ENCODE results near the gene TMEM164.
A peak's percentile ranks its signal among the peaks of the same experiment; 100 is the strongest.

TMEM164 gene

GRCh38 chrX:110020536-110020935, 17.6 kb downstream of the TMEM164 start:
- Mint-ChIP-seq H3K9me3 (no peaks in the 10 kb centered on the region), H3K27ac (no peak overlapping the region), H3K4me1 (peaks cover under 1% of the 10 kb centered on the region), H3K27me3 (no peaks in the 10 kb centered on the region), H3K4me3 (no peak overlapping the region)
- ATAC-seq = no peak
- no peak for DNase-seq

GRCh38 chrX:110021258-110022022, 18.5 kb downstream of the TMEM164 start:
- Mint-ChIP-seq H3K4me3 (no peak overlapping the region), H3K27ac (no peak overlapping the region), H3K9me3 (no peaks in the 10 kb centered on the region), H3K27me3 (no peaks in the 10 kb centered on the region), H3K4me1 (peaks cover 5% of the 10 kb centered on the region)
- ATAC-seq (no peak), DNase-seq (no peak)

- no peaks in the 10 kb centered on the region for H3K27me3 Mint-ChIP-seq
- no peak overlapping the region for H3K27ac Mint-ChIP-seq
- H3K4me1 Mint-ChIP-seq = peaks cover 5% of the 10 kb centered on the region
- no peak for ATAC-seq
- no peak overlapping the region for H3K4me3 Mint-ChIP-seq
- no peak for DNase-seq
- no peaks in the 10 kb centered on the region for H3K9me3 Mint-ChIP-seq
Observed at GRCh38 chrX:110022599-110023448, 19.9 kb downstream of the TMEM164 start.

- no peak for ATAC-seq
- Mint-ChIP-seq H3K27me3 (no peaks in the 10 kb centered on the region), H3K4me1 (peaks cover 11% of the 10 kb centered on the region), H3K27ac (no peak overlapping the region), H3K9me3 (no peaks in the 10 kb centered on the region), H3K4me3 (no peak overlapping the region)
- no peak for DNase-seq
Observed at GRCh38 chrX:110025395-110025794, 22.5 kb downstream of the TMEM164 start.

GRCh38 chrX:110026099-110026844, 23.4 kb downstream of the TMEM164 start:
- H3K9me3 Mint-ChIP-seq = no peaks in the 10 kb centered on the region
- no peak overlapping the region for H3K4me3 Mint-ChIP-seq
- H3K27me3 Mint-ChIP-seq = no peaks in the 10 kb centered on the region
- ATAC-seq = no peak
- no peak overlapping the region for H3K27ac Mint-ChIP-seq
- peaks cover 11% of the 10 kb centered on the region for H3K4me1 Mint-ChIP-seq
- DNase-seq = no peak

DNA sequence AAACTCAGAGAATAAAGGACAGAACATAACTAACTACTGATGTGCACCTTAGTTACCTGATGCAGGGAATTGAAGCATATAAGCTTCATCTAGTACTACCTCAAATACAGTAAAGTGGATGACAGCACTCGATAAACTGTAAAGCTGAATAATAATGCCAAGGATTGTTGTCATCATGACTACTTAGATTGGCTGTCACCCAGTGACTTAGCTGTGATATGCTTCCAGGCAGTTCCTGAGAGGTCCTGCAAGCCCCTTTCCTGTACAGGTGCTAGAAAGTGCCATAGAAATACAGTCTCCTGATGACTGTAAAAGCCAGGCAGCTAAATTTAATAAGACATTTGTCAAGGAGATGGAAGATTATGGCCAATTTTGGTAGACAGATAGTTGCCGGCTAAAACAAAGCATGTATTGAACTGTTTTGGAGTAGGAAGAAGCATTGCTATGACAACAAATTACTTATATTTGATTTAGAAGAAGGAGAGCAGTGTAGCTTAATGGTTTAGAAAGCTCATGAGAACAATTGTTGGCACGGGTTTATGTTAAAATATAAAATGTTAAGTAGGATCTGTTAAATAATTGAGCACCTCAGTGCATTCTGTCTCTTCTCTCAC, 29.7 kb downstream of the TMEM164 start:
- Mint-ChIP-seq H3K27me3 (no peaks in the 10 kb centered on the region), H3K27ac (no peak overlapping the region), H3K4me3 (no peak overlapping the region), H3K4me1 (peaks cover 17% of the 10 kb centered on the region), H3K9me3 (no peaks in the 10 kb centered on the region)
- ATAC-seq (no peak), DNase-seq (no peak)

GRCh38 chrX:110034036-110034435, 31.1 kb downstream of the TMEM164 start:
- DNase-seq (no peak), ATAC-seq (no peak)
- Mint-ChIP-seq H3K4me1 (peaks cover 16% of the 10 kb centered on the region), H3K27me3 (no peaks in the 10 kb centered on the region), H3K9me3 (no peaks in the 10 kb centered on the region), H3K4me3 (no peak overlapping the region), H3K27ac (no peak overlapping the region)

DNA sequence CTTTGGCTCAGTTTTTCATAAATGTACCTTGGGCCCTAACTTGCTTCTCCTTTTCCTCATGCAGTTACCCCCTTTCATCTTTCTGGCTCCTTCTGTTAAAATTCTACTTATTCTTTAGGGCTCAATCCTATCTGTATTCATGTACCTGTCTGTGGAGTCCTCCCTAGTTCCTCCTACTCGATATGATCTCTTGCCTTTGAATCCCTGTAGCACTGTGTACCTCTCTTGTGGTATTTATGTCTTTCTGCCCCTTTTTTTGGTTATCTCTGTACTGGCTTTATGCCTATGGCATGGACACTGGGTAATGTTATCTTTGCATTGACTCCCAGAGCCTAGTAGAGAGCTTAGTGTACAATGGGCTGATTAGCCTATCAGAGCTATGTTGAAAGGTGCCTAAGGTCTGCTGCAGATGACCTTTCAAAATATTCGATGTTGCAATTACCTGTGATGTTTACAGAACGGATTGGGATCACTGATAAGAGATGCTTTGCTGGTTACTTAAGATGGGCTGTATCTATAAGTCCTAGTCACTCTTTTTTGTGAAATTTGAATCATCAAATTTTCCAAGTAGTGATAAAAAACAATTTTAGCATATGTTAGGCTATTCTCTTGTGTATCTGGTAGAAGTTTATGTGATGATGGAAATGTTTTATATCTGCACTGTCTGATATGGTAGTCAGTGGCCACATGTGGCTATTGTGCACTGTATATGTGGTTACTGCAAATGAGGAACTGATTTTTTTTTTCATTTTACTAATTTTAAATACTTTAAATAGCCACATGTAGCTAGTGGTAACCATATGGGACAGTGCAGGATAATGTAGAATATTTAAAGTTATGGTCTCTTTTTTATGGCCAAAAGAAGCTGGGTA, 33.5 kb downstream of the TMEM164 start:
- Mint-ChIP-seq H3K4me1 (peaks cover 16% of the 10 kb centered on the region), H3K4me3 (no peak overlapping the region), H3K27ac (no peak overlapping the region), H3K27me3 (no peaks in the 10 kb centered on the region), H3K9me3 (no peaks in the 10 kb centered on the region)
- DNase-seq (no peak), ATAC-seq (no peak)

- Mint-ChIP-seq H3K9me3 (no peaks in the 10 kb centered on the region), H3K4me3 (no peak overlapping the region), H3K27me3 (no peaks in the 10 kb centered on the region), H3K27ac (no peak overlapping the region), H3K4me1 (peaks cover 16% of the 10 kb centered on the region)
- ATAC-seq (no peak), DNase-seq (no peak)
Observed at GRCh38 chrX:110037178-110037577, 34.3 kb downstream of the TMEM164 start.

GRCh38 chrX:110038900-110039299, 36.0 kb downstream of the TMEM164 start:
- Mint-ChIP-seq H3K4me1 (peaks cover 16% of the 10 kb centered on the region), H3K9me3 (no peaks in the 10 kb centered on the region)
- ATAC-seq = no peak

DNA sequence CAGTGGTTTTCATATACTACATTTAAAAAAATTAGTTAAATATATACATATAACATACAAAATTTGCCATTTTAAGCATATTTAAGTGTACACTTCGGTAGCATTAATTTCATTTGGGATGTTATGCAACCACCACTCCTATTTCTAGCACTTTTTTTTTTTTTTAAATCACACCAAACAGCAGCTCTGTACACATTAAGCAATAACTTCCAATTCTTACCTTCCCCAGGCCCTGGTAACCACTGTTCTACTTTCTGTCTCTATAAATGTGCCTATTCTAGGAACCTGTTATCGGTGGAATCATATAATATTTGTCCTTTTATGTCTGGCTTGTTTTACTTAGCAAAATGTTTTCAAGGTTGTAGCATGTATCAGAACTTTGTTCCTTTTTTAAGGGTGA, 39.1 kb downstream of the TMEM164 start:
- Mint-ChIP-seq H3K4me3 (no peak overlapping the region), H3K27me3 (no peaks in the 10 kb centered on the region), H3K9me3 (no peaks in the 10 kb centered on the region), H3K27ac (no peak overlapping the region), H3K4me1 (peaks cover 7% of the 10 kb centered on the region)
- DNase-seq (no peak), ATAC-seq (no peak)

More at GRCh38 chrX:110038900-110039299, 36.0 kb downstream of the TMEM164 start:
- no peak overlapping the region for H3K4me3 Mint-ChIP-seq
- DNase-seq = no peak
- H3K27me3 Mint-ChIP-seq = no peaks in the 10 kb centered on the region
- H3K27ac Mint-ChIP-seq = no peak overlapping the region

DNA sequence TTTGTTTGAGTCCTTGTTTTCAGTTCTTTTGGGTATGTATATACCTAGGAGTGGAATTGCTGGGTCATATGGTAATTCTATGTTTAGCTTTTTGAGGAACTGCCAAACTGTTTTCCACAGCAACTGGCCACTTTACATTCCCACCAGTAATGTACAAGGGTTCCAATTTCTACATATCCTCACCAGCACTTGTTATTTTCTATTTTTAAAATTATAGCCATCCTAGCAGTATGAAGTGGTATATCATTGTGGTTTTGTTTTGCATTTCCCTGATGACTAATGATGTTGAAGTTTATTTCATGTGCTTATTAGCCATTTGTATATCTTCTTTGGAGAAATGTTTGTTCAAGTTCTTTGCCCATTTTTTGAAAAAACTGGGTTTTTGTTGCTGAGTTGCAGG, 39.6 kb downstream of the TMEM164 start:
- no peak for ATAC-seq

GRCh38 chrX:110043506-110043905, 40.6 kb downstream of the TMEM164 start:
- no peak for ATAC-seq
- Mint-ChIP-seq H3K27me3 (no peaks in the 10 kb centered on the region), H3K9me3 (no peaks in the 10 kb centered on the region), H3K4me1 (peaks cover under 1% of the 10 kb centered on the region), H3K4me3 (peak overlapping the region; percentile 21 to 42), H3K27ac (peak overlapping the region in 1 of 2 donors; percentile 40)
- no peak for DNase-seq

More for the DNA sequence above, 39.6 kb downstream of the TMEM164 start:
- no peaks in the 10 kb centered on the region for H3K9me3 Mint-ChIP-seq
- DNase-seq = no peak
- peaks cover 4% of the 10 kb centered on the region for H3K4me1 Mint-ChIP-seq
- H3K27me3 Mint-ChIP-seq = no peaks in the 10 kb centered on the region
- no peak overlapping the region for H3K4me3 Mint-ChIP-seq
- no peak overlapping the region for H3K27ac Mint-ChIP-seq

DNA sequence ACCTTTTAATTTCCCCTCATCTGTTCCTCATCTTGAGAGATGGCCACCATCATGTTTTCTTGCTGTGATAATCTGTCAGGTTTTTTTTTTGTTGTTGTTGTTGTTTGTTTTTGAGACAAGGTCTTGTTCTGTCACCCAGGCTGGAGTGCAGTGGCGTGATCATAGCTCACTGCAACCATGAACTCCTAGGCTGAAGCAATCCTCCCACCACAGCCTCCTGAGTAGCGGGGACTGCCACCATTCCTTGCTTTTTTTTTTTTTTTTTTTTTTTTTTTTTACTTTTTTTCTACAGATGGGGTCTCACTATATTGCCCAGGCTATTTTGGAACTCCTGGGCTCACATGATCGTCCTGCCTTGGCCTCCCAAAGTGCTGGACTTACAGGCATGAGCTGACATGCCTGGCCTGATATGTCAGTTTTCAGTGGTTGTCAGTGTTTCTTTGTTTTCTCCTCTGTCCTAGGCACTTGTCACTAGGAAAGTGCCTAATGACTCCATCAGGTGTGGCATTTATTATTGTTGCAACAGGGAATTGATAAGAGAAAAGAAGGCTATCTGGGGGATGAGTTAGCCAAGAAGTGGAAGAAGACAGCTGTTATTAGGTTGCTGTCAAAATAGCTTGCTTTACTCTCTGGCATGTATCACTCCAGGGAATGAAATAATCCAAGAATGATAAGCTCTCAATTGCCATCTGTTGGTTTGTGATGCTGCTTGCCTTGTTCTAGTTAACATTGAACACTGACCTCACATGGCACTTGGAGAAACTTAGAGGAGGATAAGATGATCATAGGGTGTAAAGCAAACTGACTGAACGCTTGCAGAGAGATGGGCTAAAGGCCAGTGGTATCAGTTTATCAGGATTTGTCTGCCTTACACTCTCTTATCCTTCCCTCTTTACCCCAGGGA, 41.7 kb downstream of the TMEM164 start:
- no peaks in the 10 kb centered on the region for H3K27me3 Mint-ChIP-seq
- H3K4me1 Mint-ChIP-seq = no peaks in the 10 kb centered on the region
- DNase-seq (no peak), ATAC-seq (no peak)
- H3K4me3 Mint-ChIP-seq = no peak overlapping the region
- H3K27ac Mint-ChIP-seq = no peak overlapping the region
- no peaks in the 10 kb centered on the region for H3K9me3 Mint-ChIP-seq

Data from stimulated activated naive CD8-positive, alpha-beta T cell treated with anti-CD3 and anti-CD28 coated beads, Interleukin-15, amount 100 ng/mL, for 72 hours (primary cell).